Liver (tissue), 9 donors: ENCODE data around the gene RMND5A. TPM values are rescaled to one million over a fixed set of nuclear protein-coding genes. Genes with fewer than 3 reads are reported as not detected.
"Not testable (repeated sequence)": the region's sequence is repeated elsewhere in the genome, so short reads cannot be mapped to it uniquely, and the experiment has no call there.

Experiments used
- DNase-seq: peaks from one replicate; pipeline ENCODE4 v3.0.0-alpha.2; 2017; ENCODE audit warnings: low spot score
- H3K27ac ChIP-seq, 2 donors: one replicate each; pipeline ENCODE4 v1.7.0; 2013; ENCODE audit warnings: inconsistent platforms in 2 of 2, low read length in 2 of 2, control low read depth in 1 of 2, low read depth in 1 of 2, mild to moderate bottlenecking in 1 of 2
- H3K27me3 ChIP-seq, 4 donors: one replicate each; pipeline versions ENCODE4 v1.6.1 to v1.7.0; 2013; ENCODE audit warnings: low read length in 3 of 4, inconsistent platforms in 1 of 4, mild to moderate bottlenecking in 1 of 4, moderate library complexity in 1 of 4; ENCODE audit not compliant: control insufficient read depth in 4 of 4, insufficient read depth in 4 of 4
- H3K36me3 ChIP-seq, 4 donors: one replicate each; pipeline versions ENCODE4 v1.6.1 to v1.7.0; 2013; ENCODE audit warnings: low read length in 3 of 4, mild to moderate bottlenecking in 3 of 4, low read depth in 1 of 4, moderate library complexity in 1 of 4; ENCODE audit not compliant: control insufficient read depth in 4 of 4, insufficient read depth in 3 of 4
- H3K4me1 ChIP-seq, 4 donors: one replicate each; pipeline versions ENCODE4 v1.6.1 to v1.7.0; 2013; ENCODE audit warnings: low read length in 3 of 4, mild to moderate bottlenecking in 3 of 4, moderate library complexity in 1 of 4; ENCODE audit not compliant: control insufficient read depth in 4 of 4, insufficient read depth in 4 of 4
- H3K4me3 ChIP-seq, 3 donors: one replicate each; pipeline versions ENCODE4 v1.6.1 to v1.7.0; 2013; ENCODE audit warnings: low read length in 3 of 3, control low read depth in 1 of 3, low read depth in 1 of 3, mild to moderate bottlenecking in 1 of 3
- H3K9ac ChIP-seq, 2 donors: one replicate each; pipeline ENCODE4 v1.7.0; 2013; ENCODE audit warnings: low read length in 2 of 2, mild to moderate bottlenecking in 2 of 2, moderate library complexity in 2 of 2, control low read depth in 1 of 2, low read depth in 1 of 2
- H3K9me3 ChIP-seq, 4 donors: one replicate each; pipeline versions ENCODE4 v1.6.1 to v1.7.0; 2013; ENCODE audit warnings: low read length in 3 of 4; ENCODE audit not compliant: control insufficient read depth in 4 of 4
- ATF3 ChIP-seq: IDR thresholded peaks from 2 replicates; pipeline ENCODE4 v1.6.1; 2016; ENCODE audit warnings: antibody characterized with exemption
- CTCF ChIP-seq: fragments of 150-350 bp; IDR thresholded peaks from 2 replicates; pipeline ENCODE4 v1.5.1; 2017; ENCODE audit warnings: improper control_type of control experiment, low read depth, low read length; ENCODE audit not compliant: missing input control
- FOXA2 ChIP-seq: IDR thresholded peaks from 2 replicates; pipeline ENCODE4 v1.6.1; 2016; ENCODE audit warnings: antibody characterized with exemption
- HNF4G ChIP-seq: IDR thresholded peaks from 2 replicates; pipeline ENCODE4 v1.6.1; 2016; ENCODE audit warnings: antibody characterized with exemption
- MAX ChIP-seq: IDR thresholded peaks from 2 replicates; pipeline ENCODE4 v1.6.1; 2016; ENCODE audit warnings: antibody characterized with exemption
- NR2F2 ChIP-seq: IDR thresholded peaks from 2 replicates; pipeline ENCODE4 v1.6.1; 2016; ENCODE audit warnings: antibody characterized with exemption
- SP1 ChIP-seq: IDR thresholded peaks from 2 replicates; pipeline ENCODE4 v1.6.1; 2018; ENCODE audit warnings: antibody characterized with exemption, mild to moderate bottlenecking
- TAF1 ChIP-seq: conservative IDR thresholded peaks from 2 replicates; pipeline ENCODE4 v1.6.1; 2016; ENCODE audit warnings: antibody characterized with exemption, mild to moderate bottlenecking
- WGBS: extraction: QIAGEN DNeasy Blood & Tissue Kit; methylation state at CpG from one replicate; pipeline ENCODE4 v1.1.7; 2013; 5-methylcytosine and 5-hydroxymethylcytosine counted together
- polyA plus RNA-seq, 2 donors: library from polyadenylated mRNA; stranded (reverse) in 1 of 2; unstranded in 1 of 2; fragments of 200-250 nt in 1 of 2; fragments of >200 nt in 1 of 2; fragmentation: Nextera tagmentation in 1 of 2; extraction: Ambion mirVana in 1 of 2; gene quantifications; one replicate each; pipeline versions ENCODE4 v1.2.1 to v1.2.3, GENCODE V29; 2013 to 2015
- total RNA-seq, 2 donors: library from RNA; depleted of rRNA; stranded (reverse); fragments of >200 nt; gene quantifications; one replicate each; pipeline ENCODE4 v1.2.3, GENCODE V29; 2014
- donor health status: healthy.
- donor health status: healthy.
- donor health status: healthy.
- donor health status: healthy.
- donor health status: healthy.

The RMND5A gene
- total and polyA plus RNA-seq, 4 donors, result 8.8 to 74.5 (median 29.2) TPM

DNA sequence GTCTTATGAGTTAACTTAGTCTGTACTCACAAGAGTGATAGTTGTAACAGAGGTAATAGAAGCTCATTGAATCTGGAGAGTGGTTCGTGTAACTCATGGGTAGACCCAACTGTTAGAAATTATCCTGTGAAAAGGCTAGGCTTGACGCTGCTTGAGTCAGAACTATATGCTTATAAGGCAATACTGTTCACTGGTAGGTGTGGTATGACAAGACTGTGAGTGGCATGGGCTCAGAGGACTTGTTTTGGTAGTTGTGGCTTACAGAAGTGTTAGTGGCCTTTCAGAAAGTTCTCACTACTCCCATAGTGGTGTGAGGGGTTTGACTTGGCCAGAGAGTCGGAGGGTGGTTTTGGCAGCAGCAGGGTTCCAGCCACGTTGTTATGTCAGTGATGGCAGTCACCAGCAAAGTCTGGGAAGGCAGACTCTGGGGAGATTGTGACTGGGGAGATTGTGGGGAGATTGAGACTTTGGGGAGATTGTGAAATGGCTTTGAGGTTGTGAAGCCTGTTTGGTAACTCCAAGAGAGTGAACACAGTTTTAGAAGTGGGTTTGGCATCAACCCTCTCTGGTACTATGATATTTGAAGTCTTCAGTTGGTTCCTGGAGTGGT, 21.9 kb downstream of the RMND5A start:
- 92% methylated on average over 2 of the region's 4 CpGs for WGBS
- H3K9me3 ChIP-seq, H3K27ac ChIP-seq, H3K4me1 ChIP-seq, H3K9ac ChIP-seq, H3K36me3 ChIP-seq, H3K27me3 ChIP-seq, H3K4me3 ChIP-seq, DNase-seq: not testable (repeated sequence)

GRCh38 chr2:86744152-86744551, 24.1 kb downstream of the RMND5A start:
- Histone ChIP-seq H3K9ac (no peak overlapping the region), H3K9me3 (no peaks in the 10 kb centered on the region), H3K4me3 (no peak overlapping the region), H3K27ac (no peak overlapping the region), H3K4me1 (peaks cover 0 to 2% (median 0%) of the 10 kb centered on the region in 4 donors), H3K36me3 (peaks cover 0 to 5% (median 3%) of the 10 kb centered on the region in 4 donors), H3K27me3 (no peaks in the 10 kb centered on the region)
- 90% methylated on average over 2 of the region's 2 CpGs for WGBS
- DNase-seq, result no peak
- no peak for TF ChIP-seq HNF4G
- TF ChIP-seq MAX, result no peak
- no peak for TF ChIP-seq TAF1

DNA sequence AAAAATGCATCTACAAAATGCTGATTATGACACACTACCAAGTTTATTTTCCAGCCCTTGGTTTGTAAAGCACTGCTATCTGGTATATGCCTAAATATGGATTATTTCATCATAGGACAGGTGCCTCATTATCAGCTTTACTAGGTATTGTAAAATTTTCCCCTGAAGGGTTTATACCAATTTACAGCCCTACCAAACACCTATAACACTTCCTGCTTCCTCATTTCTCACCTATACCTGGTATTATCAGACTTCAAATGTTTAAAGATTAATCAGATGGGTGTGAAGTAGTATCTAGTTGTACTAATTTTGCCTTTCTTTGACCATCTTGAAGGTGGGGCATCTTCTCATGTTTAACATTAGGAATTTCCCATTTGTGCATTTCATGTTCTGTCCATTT, 26.8 kb downstream of the RMND5A start:
- H3K4me1 ChIP-seq, result peaks cover 0 to 2% (median 0%) of the 10 kb centered on the region in 4 donors
- no peaks in the 10 kb centered on the region for H3K27me3 ChIP-seq
- peaks cover 0 to 5% (median 1%) of the 10 kb centered on the region in 4 donors for H3K9me3 ChIP-seq
- TF ChIP-seq CTCF (no peak), ATF3 (no peak), SP1 (no peak), FOXA2 (no peak), NR2F2 (no peak)
- no peak overlapping the region for H3K9ac ChIP-seq
- DNase-seq, result no peak
- no peak overlapping the region for H3K27ac ChIP-seq
- peaks cover 2 to 10% (median 3%) of the 10 kb centered on the region in 4 donors for H3K36me3 ChIP-seq
- no peak overlapping the region for H3K4me3 ChIP-seq

DNA sequence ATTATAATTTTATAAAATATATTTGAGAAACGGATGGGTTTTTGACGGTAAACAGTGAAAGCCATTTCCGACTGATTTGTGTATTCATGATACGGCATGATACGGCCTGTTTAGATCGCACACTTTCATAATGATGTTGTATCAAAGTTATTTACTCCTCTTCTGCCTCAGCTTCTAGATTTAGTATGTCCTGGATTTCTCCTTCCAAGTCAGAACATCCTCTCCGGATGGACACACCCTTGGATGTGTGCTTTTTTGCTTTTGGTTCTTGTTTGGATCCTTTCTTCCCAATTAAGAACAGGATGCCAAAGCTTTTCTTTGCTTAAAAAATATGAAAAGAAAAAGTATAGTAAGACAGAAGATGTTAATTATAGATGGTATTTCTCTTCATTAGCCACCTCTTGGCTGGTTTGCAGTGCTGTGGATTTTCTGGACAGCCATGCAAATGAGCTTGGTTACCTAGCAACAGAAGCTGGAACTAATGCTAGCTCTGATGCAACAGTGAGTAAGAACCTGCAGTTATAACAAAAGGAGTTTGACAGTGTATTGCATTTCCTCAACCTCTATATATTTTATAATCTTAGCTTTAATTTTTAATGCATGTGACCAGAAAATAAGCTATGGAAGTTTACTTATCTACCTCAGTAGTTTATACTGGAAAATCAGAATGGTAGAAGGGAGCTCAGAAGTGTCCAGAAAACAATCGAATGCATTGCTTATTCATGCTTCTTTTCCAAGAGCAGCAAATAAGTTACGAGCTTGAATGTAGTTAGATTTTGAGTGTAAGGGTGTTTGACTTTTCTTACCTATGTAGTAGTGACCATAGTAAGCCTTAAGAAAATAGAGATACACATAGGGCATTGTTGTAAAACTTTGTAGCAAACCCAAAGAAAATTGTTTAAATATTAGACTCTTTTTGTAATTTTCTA, 27.9 kb downstream of the RMND5A start:
- no peak for TF ChIP-seq CTCF
- Histone ChIP-seq H3K4me1 (peaks cover 0 to 2% (median 0%) of the 10 kb centered on the region in 4 donors), H3K27me3 (no peaks in the 10 kb centered on the region), H3K9me3 (peaks cover 0 to 5% (median 1%) of the 10 kb centered on the region in 4 donors), H3K4me3 (no peak overlapping the region), H3K9ac (no peak overlapping the region), H3K36me3 (peaks cover 2 to 15% (median 8%) of the 10 kb centered on the region in 4 donors), H3K27ac (no peak overlapping the region)
- WGBS, result 96% methylated on average over 9 of the region's 9 CpGs
- DNase-seq, result no peak
